Heart left ventricle (tissue), 16 donors: ENCODE results near the gene CTDSP2. TPM values are rescaled to one million over a fixed set of nuclear protein-coding genes. Genes with fewer than 3 reads are reported as not detected.

Experiments
- ATAC-seq, 4 donors: fragments of 200-7000 bp; cut with Tn5 transposase; one replicate each; pipeline ENCODE4 v1.9.1; 2020 to 2022; ENCODE audit warnings: moderate library complexity in 4 of 4, mild to moderate bottlenecking in 3 of 4, moderate number of reproducible peaks in 1 of 4
- DNase-seq, 5 donors: peaks; one replicate each; pipeline ENCODE4 v3.0.0-alpha.2; 2020
- H3K27ac ChIP-seq, 12 donors: fragments of 200-600 bp; sonication (generic) in 4 of 12; one replicate each; pipeline versions ENCODE4 v1.5.0 to v1.8.0; 2016 to 2022; ENCODE audit warnings: mild to moderate bottlenecking in 2 of 12
- H3K27me3 ChIP-seq, 9 donors: fragments of 200-600 bp; sonication (generic) in 2 of 9; one replicate each; pipeline versions ENCODE4 v1.5.1 to v1.8.0; 2016 to 2022; ENCODE audit warnings: mild to moderate bottlenecking in 3 of 9
- H3K36me3 ChIP-seq, 9 donors: fragments of 200-600 bp; sonication (generic) in 2 of 9; one replicate each; pipeline versions ENCODE4 v1.5.0 to v1.8.0; 2018 to 2022; ENCODE audit warnings: mild to moderate bottlenecking in 2 of 9
- H3K4me1 ChIP-seq, 12 donors: fragments of 200-600 bp; sonication (generic) in 4 of 12; one replicate each; pipeline versions ENCODE4 v1.5.0 to v1.8.0; 2016 to 2022; ENCODE audit warnings: mild to moderate bottlenecking in 3 of 12
- H3K4me3 ChIP-seq, 12 donors: fragments of 200-600 bp; sonication (generic) in 4 of 12; one replicate each; pipeline versions ENCODE4 v1.5.0 to v1.8.0; 2017 to 2022; ENCODE audit warnings: mild to moderate bottlenecking in 9 of 12, moderate library complexity in 4 of 12
- H3K9me3 ChIP-seq, 12 donors: fragments of 200-600 bp; sonication (generic) in 4 of 12; one replicate each; pipeline versions ENCODE4 v1.5.0 to v1.8.0; 2016 to 2022; ENCODE audit warnings: mild to moderate bottlenecking in 1 of 12
- POLR2A ChIP-seq, 2 donors: fragments of 450-650 bp; IDR thresholded peaks; one replicate each; pipeline ENCODE4 v1.6.1; 2017; ENCODE audit warnings: antibody characterized with exemption in 2 of 2, mild to moderate bottlenecking in 2 of 2, moderate library complexity in 2 of 2
- WGBS, 4 donors: extraction: QIAGEN DNeasy Blood & Tissue Kit in 2 of 4; methylation state at CpG; one replicate each; pipeline versions ENCODE4 v1.1.5 to v1.1.7; 2013 to 2018; 5-methylcytosine and 5-hydroxymethylcytosine counted together
- intact Hi-C, 10 donors: fragments of 100-400 bp; cut with DNase I; formaldehyde crosslinking; loops; one replicate each; pipeline versions ENCODE4 v1.11.1 to v1.14.2; 2022
- polyA plus RNA-seq, 2 donors: library from polyadenylated mRNA; stranded (reverse); fragments of 200-250 nt; gene quantifications; one replicate each; pipeline ENCODE4 v1.2.3, GENCODE V29; 2013
- total RNA-seq, 9 donors: library from RNA; depleted of rRNA in 2 of 9; stranded (reverse); fragments of >200 nt in 2 of 9; fragmentation: NEBNext Ultra II Directional in 3 of 9; extraction: Animal tissue kit (Norgen Biotek cat#: 25700) in 3 of 9; gene quantifications; one replicate each; pipeline versions ENCODE4 v1.1.0 to v1.2.4, GENCODE V29; 2016 to 2023
- TF ChIP-seq, protein P1 (sequence below), 12 donors: fragments of 200-600 bp; sonication (generic) in 4 of 12; IDR thresholded peaks; one replicate each; pipeline versions ENCODE4 v1.5.0 to v1.8.0; 2018 to 2022; ENCODE audit warnings: antibody characterized with exemption in 12 of 12, mild to moderate bottlenecking in 5 of 12
- donor health status: ischemic (EF 13 %, LVEDD 7.1; RV severe dilation, severe dysfunction).
- donor health status: healthy with polysubstance abuse.
- donor health status: DM: no; HTN: yes; CAD: no.
- donor health status: DM: no; HTN: no; CAD: no.
- donor health status: ischemic (EF 25% LVEDD 6.9; RV normal size, moderate dysfunction).
- donor health status: ischemic (EF 25% LVEDD 5.7; RV mildly dilated, moderate dysfunction).
- donor health status: healthy.
- donor health status: DM: yes; HTN: yes; CAD: no.
- donor health status: ischemic (EF 35%, LVEDD 5.7; RV mildly dilated, moderate dysfunction).
- donor health status: nonischemic (EF 11% LVEDD 7.7; RV severe dilation, severe dysfunction).
- donor health status: DM: yes; HTN: yes; CAD: no.
- donor health status: PGD.
- donor health status: ischemic (EF 29% LVEDD 5.4; RV normal size, mild dysfunction).
- donor health status: nonischemic (EF 23%, LVEDD 6.1; RV moderate dilation, normal function).

The CTDSP2 gene
- total and polyA plus RNA-seq, 11 donors: 28.0 to 191 (median 82.9) TPM

DNA sequence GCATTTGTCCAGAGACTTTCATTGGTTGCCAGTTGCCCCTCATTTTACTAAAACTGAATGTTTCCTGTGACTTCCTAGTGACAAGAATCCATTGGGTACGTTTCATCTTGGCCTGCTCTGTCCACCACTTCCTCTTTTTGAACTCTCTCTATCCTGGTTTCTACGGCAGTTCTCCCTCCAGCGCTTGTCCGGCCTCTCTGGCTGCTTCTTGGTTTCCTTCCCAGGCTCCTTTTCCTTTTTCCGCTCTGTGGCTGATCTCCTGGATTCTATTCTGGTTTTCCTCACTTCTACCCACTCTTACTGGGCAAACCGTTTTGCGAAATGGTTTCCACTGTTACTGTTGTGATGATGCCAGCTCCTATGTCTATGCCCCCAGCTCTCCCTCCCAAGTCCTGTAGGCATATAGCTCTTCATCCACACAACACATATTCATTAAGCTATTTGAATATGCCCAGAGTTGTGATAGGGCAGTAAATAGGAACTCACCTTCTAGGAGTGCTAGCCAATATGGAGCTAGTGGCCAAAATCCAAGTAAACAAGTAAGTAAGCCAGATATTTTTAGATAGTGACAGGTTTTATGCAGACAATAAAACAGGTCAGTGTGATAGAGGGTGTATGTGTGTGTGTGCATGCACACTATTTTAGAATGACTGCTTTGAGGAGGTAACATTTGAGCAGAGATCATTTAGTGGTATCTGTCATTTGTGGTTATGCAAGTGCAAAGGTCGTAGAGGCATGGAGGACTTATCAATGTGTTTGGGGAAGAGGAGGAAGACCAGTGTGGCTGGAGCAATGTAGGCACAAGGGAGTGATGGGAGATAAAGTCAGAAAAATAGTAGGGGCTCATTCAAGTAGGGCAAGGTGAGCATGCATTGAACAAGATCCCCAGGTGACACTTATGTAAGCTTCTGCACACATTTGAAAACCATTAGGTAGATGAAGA, 27.9 kb upstream of the CTDSP2 start:
- 46 to 59% (median 57%) methylated on average over 8 of the region's 8 CpGs for WGBS, 4 donors
- H3K9me3 ChIP-seq: no peaks in the 10 kb centered on the region
- H3K27ac ChIP-seq: peak overlapping the region in 10 of 12 donors; percentile 1 to 64 (median 52)
- no peaks in the 10 kb centered on the region for H3K27me3 ChIP-seq
- peak; percentile 37 to 78 (median 64) for ATAC-seq
- H3K36me3 ChIP-seq: no peaks in the 10 kb centered on the region
- intact Hi-C loops: no loop called here
- no peak for DNase-seq
- H3K4me3 ChIP-seq: no peak overlapping the region
- TF ChIP-seq, protein P1, sequence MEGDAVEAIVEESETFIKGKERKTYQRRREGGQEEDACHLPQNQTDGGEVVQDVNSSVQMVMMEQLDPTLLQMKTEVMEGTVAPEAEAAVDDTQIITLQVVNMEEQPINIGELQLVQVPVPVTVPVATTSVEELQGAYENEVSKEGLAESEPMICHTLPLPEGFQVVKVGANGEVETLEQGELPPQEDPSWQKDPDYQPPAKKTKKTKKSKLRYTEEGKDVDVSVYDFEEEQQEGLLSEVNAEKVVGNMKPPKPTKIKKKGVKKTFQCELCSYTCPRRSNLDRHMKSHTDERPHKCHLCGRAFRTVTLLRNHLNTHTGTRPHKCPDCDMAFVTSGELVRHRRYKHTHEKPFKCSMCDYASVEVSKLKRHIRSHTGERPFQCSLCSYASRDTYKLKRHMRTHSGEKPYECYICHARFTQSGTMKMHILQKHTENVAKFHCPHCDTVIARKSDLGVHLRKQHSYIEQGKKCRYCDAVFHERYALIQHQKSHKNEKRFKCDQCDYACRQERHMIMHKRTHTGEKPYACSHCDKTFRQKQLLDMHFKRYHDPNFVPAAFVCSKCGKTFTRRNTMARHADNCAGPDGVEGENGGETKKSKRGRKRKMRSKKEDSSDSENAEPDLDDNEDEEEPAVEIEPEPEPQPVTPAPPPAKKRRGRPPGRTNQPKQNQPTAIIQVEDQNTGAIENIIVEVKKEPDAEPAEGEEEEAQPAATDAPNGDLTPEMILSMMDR (IDR thresholded peaks at IDR 0.05): no peak
- no peak for TF ChIP-seq POLR2A (IDR thresholded peaks at IDR 0.05)
- peaks cover 0 to 31% (median 24%) of the 10 kb centered on the region in 12 donors for H3K4me1 ChIP-seq

DNA sequence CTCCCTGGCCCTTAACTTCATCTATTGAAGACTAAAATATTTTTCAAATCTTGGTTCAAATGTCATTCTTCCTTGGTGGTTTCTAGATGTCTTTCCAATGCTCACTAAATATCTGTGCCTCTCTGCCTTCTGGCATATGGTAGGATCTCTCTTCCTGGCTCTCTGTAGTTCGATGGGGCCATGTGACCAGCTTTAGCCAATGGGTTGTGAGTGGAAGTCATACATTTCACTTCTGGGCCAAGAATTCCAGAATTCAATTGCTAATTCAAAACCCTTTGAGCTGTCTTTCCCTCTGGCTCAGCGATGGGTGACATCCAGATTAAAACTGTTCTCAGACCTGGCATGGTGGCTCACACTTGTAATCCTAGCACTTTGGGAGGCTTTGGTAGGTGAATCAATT, 25.8 kb upstream of the CTDSP2 start:
- DNase-seq (no peak), ATAC-seq (no peak)
- WGBS, 4 donors: 59 to 73% (median 69%) methylated on average over 2 of the region's 2 CpGs
- intact Hi-C loops: no loop called here
- Histone ChIP-seq H3K4me1 (peaks cover 0 to 33% (median 25%) of the 10 kb centered on the region in 12 donors), H3K36me3 (no peaks in the 10 kb centered on the region), H3K27me3 (no peaks in the 10 kb centered on the region), H3K4me3 (no peak overlapping the region), H3K9me3 (no peaks in the 10 kb centered on the region), H3K27ac (no peak overlapping the region)
- TF ChIP-seq POLR2A (IDR thresholded peaks at IDR 0.05): no peak
- TF ChIP-seq, protein P1 (IDR thresholded peaks at IDR 0.05): no peak

DNA sequence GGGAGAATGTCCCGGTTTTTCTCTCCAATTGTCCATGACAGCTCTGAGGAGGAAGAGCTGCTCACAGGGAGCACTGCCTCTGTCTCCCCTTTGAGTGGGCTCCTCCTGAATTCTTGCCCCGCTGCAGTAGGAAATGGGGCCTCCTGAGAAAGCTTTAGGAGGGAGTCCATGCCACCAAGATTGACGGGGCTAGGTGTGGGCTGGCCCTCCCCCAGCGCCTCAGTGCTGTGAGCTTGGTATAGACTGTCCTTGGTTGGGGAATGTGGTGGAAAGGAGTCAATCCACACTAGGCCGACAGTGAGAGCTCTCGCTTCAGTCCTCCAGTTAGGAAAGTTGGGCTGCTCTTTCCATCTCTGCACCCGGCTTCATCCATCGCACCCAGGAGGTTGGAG, 23.4 kb upstream of the CTDSP2 start:
- ATAC-seq: no peak
- Histone ChIP-seq H3K27me3 (no peaks in the 10 kb centered on the region), H3K4me3 (no peak overlapping the region), H3K27ac (peak overlapping the region in 5 of 12 donors; percentile 64 to 98 (median 69)), H3K9me3 (no peaks in the 10 kb centered on the region), H3K4me1 (peaks cover 0 to 30% (median 22%) of the 10 kb centered on the region in 12 donors), H3K36me3 (no peaks in the 10 kb centered on the region)
- no peak for DNase-seq
- intact Hi-C loops: loop anchor here in 1 of 10 donors (2.0 kb wide), 1 partner anchor 19 kb away; no protein-coding TSS in a partner anchor
- WGBS, 4 donors: 92 to 96% (median 94%) methylated on average over 6 to 8 of the region's 8 CpGs
- TF ChIP-seq, protein P1 (IDR thresholded peaks at IDR 0.05): no peak
- TF ChIP-seq POLR2A (IDR thresholded peaks at IDR 0.05): no peak

DNA sequence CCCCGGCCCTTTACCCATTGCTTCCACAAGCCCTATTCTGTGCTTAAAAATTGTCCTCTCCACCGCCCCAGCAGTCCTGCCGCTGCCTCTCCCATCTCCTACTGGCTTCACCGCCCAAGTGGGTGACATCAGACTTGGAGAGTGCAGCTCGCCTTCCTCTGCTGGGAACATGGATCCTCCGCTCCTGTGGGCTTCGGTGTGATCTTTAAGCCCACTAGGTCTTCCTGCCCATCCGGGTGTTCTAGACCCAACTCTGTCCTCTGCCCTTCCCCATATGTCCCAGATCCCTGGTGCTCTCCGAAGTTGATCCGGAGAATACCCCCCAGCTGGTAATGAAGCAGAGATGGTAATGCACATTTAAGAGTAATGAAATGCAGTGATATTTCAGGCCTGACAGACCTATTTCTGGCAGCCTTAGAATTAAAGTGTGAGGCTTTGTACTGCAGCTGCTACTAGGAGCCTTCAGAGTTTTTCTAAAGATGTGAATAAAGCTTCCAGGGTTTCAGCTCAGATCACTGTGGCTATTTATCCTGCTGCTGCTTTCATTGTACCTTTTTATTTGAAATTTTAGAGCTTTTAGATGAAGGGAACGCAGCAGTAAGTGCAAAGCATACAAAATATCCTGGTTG, 22.9 kb upstream of the CTDSP2 start:
- intact Hi-C loops: loop anchor here in 1 of 10 donors (2.0 kb wide), 1 partner anchor 19 kb away; no protein-coding TSS in a partner anchor
- H3K9me3 ChIP-seq: no peaks in the 10 kb centered on the region
- H3K36me3 ChIP-seq: no peaks in the 10 kb centered on the region
- H3K4me1 ChIP-seq: peaks cover 0 to 30% (median 22%) of the 10 kb centered on the region in 12 donors
- H3K4me3 ChIP-seq: peak overlapping the region in 1 of 12 donors; percentile 2
- H3K27me3 ChIP-seq: no peaks in the 10 kb centered on the region
- ATAC-seq (peak in 1 of 4 donors; percentile 23), DNase-seq (peak in 3 of 5 donors; percentile 41 to 64 (median 45))
- peak overlapping the region in 11 of 12 donors; percentile 28 to 98 (median 64) for H3K27ac ChIP-seq
- TF ChIP-seq, protein P1 (IDR thresholded peaks at IDR 0.05): no peak
- TF ChIP-seq POLR2A (IDR thresholded peaks at IDR 0.05): no peak
- 84 to 92% (median 88%) methylated on average over 11 of the region's 11 CpGs for WGBS, 4 donors
